Stimulated activated CD8-positive, alpha-beta memory T cell treated with anti-CD3 and anti-CD28 coated beads, Interleukin-7, amount 100 ng/mL, for 1 hour (primary cell): ENCODE results near the gene KAT8.
A peak's percentile ranks its signal among the peaks of the same experiment; 100 is the strongest.

Source experiments
- DNase-seq, 2 donors: peaks; one replicate each; pipeline ENCODE4 v3.0.0-alpha.2; 2020; ENCODE audit warnings: low read depth in 2 of 2

KAT8 gene

GRCh38 chr16:31108035-31108793 is 9.2 kb upstream of the KAT8 start, which contains the start of gene BCKDK:
TSS of gene BCKDK (plus strand) at chr16:31108386. CDS start at chr16:31109224, 838 bp downstream.
- peak in 1 of 2 donors; percentile 40 for DNase-seq

GRCh38 chr16:31108794-31109558 is 8.5 kb upstream of the KAT8 start:
- no peak for DNase-seq

DNA sequence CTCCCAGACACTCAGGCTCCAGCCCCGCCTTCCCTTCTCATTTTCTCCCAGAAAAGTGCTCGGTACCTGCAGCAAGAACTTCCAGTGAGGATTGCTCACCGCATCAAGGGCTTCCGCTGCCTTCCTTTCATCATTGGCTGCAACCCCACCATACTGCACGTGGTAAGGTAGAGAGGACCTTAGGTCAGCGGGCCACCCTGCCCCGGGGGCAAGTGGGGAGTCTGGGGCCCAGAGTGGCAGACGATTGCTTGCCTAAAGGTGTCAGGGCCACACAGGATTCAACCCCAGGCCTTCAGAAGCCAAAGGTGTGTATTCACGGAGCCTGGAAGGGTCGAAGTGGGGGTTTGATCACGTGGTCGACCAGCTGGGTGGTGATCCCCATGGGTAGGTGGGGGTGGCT is 7.8 kb upstream of the KAT8 start:
- DNase-seq = no peak

DNA sequence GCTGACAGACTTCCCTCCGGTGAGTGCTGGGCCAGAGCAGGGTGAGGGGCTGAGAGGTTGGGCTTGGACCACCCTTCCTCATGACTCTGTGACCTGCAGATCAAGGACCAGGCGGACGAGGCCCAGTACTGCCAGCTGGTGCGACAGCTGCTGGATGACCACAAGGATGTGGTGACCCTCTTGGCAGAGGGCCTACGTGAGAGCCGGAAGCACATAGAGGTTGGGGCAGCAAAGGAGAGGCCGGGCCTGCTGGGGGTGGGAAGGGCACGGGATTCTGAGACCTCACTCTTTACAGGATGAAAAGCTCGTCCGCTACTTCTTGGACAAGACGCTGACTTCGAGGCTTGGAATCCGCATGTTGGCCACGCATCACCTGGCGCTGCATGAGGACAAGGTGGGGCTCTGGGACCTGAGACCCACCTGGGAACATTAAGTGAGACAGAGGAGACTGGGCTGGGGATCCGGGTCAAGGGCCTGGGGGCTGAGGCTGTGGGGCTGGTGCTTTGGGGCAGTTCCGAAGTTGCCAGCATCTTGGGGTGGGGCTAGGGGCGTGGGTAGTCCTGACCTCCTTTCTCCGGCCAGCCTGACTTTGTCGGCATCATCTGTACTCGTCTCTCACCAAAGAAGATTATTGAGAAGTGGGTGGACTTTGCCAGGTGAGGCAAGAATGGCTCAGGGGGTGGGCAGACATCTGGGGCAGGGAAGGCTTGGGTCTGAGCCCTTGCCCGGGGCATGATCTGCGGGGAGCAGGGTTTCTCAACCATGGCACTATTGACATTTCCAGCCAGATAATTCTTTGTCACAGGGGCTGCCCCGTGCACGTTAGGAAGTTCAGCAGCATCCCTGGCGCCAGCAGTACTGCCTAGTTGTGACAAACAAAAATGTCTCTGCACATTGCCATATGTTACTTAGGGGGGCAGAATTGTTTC is 7.1 kb upstream of the KAT8 start:
- no peak for DNase-seq

- DNase-seq = no peak
These were observed 5.5 kb upstream of the KAT8 start for GRCh38 chr16:31111881-31112466.

DNA sequence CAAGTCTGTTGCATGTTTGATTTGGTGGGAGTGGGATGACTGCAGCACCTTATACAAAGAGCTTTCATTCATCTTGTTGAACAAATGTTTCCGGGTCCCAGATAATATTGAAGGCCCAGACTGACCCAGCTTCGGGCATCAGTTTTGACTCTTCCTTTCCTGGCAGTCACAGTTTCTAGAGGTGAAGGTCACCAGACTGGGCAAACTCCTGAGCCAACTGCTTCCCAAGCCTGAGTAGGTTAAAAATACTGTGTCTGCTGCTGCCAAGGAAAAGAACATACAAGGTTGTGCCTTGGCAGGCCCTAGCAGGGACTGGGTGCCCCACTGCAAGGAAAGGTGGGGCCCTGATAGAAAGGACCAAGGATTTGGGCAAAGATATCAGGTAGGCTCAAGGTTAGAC is 4.8 kb upstream of the KAT8 start:
- DNase-seq = no peak

- no peak for DNase-seq
These were observed 4.0 kb upstream of the KAT8 start for GRCh38 chr16:31113121-31114120.

GRCh38 chr16:31114468-31114867 is 3.0 kb upstream of the KAT8 start:
- no peak for DNase-seq

DNA sequence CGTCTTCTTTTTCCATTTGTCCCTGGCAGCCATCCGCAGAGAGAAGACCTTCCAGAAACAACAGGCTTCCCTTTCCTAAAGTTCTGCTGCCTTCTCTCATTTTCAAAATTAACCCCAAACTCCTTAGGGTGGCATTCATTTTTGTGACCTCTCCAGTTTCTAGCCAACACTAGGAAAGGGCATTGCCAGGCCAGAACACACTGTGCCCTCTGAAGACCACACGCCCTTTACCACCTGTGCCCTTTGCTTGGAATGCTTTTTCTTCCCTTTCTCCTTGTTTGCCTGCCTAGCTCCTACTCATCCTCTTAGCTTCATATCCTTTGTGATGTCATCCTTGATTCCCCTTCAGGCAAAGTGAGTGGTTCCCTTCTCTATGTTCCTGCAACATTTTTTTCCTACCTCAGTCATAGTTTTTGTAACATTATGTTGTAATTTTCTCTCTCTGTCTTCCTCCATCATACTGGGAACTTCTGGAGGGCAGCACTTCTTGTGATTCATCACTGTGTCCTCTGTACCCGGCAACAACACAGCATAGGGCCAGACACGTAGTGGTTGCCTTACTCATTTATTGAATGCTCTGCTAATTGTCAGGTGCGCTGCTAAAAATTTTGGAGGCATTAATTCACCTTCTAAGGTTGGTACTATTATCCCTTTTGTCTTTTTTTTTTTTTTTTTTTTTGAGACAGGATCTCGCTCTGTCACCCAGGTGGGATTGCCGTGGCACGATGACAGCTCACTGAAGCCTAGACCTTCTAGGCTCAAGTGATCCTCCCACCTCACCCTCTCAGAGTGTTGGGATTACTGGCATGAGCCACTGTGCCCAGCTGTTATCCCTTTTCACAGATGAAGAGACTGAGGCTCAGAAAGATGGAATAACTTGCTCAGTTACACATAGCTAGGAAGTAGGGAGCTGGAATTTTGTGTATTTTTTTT is 1.0 kb downstream of the KAT8 start:
- no peak for DNase-seq

- DNase-seq = no peak
These were observed 2.7 kb downstream of the KAT8 start for GRCh38 chr16:31120129-31120528.

GRCh38 chr16:31125844-31126243 is 8.4 kb downstream of the KAT8 start:
- no peak for DNase-seq

GRCh38 chr16:31127182-31127581 is 9.7 kb downstream of the KAT8 start:
- no peak for DNase-seq

DNA sequence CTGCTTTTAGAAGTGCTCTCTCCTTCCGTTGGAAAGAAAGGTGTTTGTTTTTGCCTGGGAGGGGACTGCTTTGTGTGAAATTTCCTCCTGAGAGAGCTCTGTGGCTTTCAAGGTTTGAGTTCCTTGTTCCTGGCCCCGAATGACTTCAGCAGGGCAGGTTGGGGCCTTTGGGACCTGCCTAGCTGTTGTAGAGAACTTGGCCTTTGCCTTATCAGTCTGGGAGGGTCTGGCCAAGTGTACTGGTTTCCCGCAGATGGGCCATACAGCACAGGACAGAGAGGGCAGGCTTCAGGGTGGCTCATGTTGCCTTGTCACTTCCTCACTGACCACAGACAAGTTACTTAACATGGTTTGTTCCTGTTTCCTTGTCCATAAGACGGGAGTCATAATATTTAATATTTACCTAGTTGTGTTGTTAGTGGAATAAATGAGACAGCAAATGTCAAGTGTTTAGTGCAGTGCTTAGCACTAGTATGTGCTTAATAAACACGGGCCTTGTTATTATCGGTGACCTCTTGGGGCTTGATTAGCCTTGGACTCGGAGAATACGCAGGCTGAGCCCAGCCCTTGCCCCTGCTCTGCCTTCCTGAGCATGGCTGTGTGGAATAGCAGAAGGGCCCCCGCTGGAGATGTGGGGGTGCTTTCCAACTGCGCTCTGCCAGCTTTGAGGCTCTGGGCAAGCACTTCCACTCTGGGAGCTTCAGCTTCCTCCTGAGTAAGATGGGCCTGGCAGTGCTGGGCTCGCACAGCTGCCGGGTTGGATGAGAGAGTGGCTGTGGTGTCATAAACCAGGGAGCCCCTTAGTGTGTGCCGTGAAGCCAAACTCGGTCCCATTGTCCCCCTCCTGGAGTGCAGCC is 11.5 kb downstream of the KAT8 start:
- DNase-seq = no peak

DNA sequence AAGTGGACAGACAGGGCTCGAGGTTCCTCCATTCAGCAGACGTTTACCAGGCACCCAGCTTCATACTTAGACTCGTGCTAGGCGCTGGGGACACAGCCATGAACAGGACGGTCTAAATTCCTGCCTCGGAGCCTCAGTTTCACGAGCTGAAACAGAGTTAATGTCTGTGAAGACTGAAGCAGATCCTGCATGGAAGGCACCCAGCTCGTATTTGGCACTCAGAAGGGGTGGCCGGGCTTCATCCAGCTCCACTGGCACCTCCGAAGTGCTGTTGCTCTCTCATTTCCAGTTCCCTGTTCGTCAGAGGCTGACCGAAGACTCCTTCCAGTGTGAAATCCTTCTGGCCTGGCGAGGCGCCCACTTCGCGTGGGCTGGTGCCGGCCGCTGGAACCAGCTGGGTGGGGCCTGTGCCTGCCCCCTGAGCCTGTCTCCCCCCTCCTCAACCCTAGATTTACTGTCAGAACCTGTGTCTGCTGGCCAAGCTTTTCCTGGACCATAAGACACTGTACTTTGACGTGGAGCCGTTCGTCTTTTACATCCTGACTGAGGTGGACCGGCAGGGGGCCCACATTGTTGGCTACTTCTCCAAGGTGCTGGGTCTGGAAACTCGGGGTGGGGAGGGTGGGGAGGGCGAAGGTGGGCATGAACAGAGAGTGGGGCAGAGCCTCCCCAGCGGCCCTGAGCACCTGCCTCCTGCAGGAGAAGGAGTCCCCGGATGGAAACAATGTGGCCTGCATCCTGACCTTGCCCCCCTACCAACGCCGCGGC is 12.3 kb downstream of the KAT8 start:
- DNase-seq = no peak

- DNase-seq = no peak
These were observed 12.9 kb downstream of the KAT8 start for GRCh38 chr16:31130336-31130891.

- no peak for DNase-seq
These were observed 13.4 kb downstream of the KAT8 start for GRCh38 chr16:31130899-31131298.

DNA sequence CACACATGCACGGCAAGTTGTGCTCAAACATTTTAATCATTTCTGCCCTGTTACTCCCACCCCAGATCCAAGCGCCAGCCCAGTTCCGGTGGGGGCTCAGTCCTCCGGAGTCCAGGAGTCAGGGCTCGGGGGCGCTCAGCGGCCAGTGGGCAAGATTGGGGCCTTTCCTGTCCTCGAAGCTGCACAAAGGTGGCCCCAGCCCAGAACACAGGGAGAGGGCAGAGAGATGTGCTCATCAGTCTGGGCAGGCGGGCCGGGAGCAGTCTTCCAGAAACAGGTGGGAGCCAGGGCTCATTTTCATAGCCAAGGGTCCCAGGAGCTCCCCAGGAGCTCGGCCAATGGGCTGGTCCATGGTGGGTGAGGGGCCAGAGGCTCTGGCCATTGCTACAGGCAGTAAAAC is 14.0 kb downstream of the KAT8 start:
- DNase-seq = no peak
